CD4-positive, alpha-beta T cell (primary cell): Measurements from ENCODE around the gene AKAP9. TPM values are rescaled to one million over a fixed set of nuclear protein-coding genes. Genes with fewer than 3 reads are reported as not detected.

ENCODE experiments used
- ATAC-seq: fragments of 200-7000 bp; cut with Tn5 transposase; one replicate; pipeline ENCODE4 v1.10.0; 2022; ENCODE audit warnings: mild to moderate bottlenecking; ENCODE audit not compliant: poor library complexity
- CTCF ChIA-PET: fragments of 350-600 bp; sonication (Branson Sonifier 250); formaldehyde crosslinking; loops from one replicate; lab custom pipeline; 2021; ENCODE audit warnings: antibody characterized with exemption, inconsistent platforms; lab: Charles Lee
- POLR2A ChIA-PET: fragments of 350-600 bp; sonication (Branson Sonifier 250); formaldehyde crosslinking; loops from one replicate; lab custom pipeline; 2021; ENCODE audit warnings: antibody characterized with exemption, inconsistent platforms; lab: Charles Lee
- DNase-seq, 14 experiments: peaks; one replicate each; pipeline ENCODE4 v3.0.0-alpha.2; 2013 to 2020; ENCODE audit warnings: mixed read lengths in 2 of 14
- H3K27ac ChIP-seq, 2 donors: one replicate each; pipeline versions ENCODE4 v1.5.1 to v1.7.0; 2013; ENCODE audit warnings: low read length in 2 of 2, low read depth in 1 of 2, mild to moderate bottlenecking in 1 of 2
- H3K27me3 ChIP-seq, 2 experiments: 1 replicate in 1 of 2; 2 replicates in 1 of 2; pipeline versions ENCODE4 v1.6.1 to v1.7.0; 2013; ENCODE audit warnings: low read length in 2 of 2, control low read depth in 1 of 2, mild to moderate bottlenecking in 1 of 2, moderate library complexity in 1 of 2; ENCODE audit not compliant: insufficient read depth in 2 of 2, control insufficient read depth in 1 of 2
- H3K36me3 ChIP-seq: one replicate; pipeline ENCODE4 v1.6.1; 2013; ENCODE audit warnings: low read length, control low read depth; ENCODE audit not compliant: insufficient read depth
- H3K4me1 ChIP-seq: one replicate; pipeline ENCODE4 v1.6.1; 2013; ENCODE audit warnings: low read length, control low read depth; ENCODE audit not compliant: insufficient read depth
- H3K4me3 ChIP-seq: one replicate; pipeline ENCODE4 v1.5.1; 2013; ENCODE audit warnings: mild to moderate bottlenecking, low read length, moderate library complexity
- H3K9me3 ChIP-seq, 2 experiments: 1 replicate in 1 of 2; 2 replicates in 1 of 2; pipeline versions ENCODE4 v1.6.1 to v1.7.0; 2013; ENCODE audit warnings: low read length in 2 of 2, mild to moderate bottlenecking in 2 of 2, control low read depth in 1 of 2, moderate library complexity in 1 of 2; ENCODE audit not compliant: control insufficient read depth in 1 of 2, insufficient read depth in 1 of 2
- H3K27ac Mint-ChIP-seq: one replicate; pipeline ENCODE4 v1.8.0; 2020; ENCODE audit warnings: mixed read lengths
- H3K27me3 Mint-ChIP-seq: one replicate; pipeline ENCODE4 v1.8.0; 2021; ENCODE audit warnings: mixed read lengths
- H3K36me3 Mint-ChIP-seq: one replicate; pipeline ENCODE4 v1.8.0; 2021; ENCODE audit warnings: low read depth, mixed read lengths
- H3K4me1 Mint-ChIP-seq: one replicate; pipeline ENCODE4 v1.8.0; 2021; ENCODE audit warnings: low read depth, mixed read lengths
- H3K4me3 Mint-ChIP-seq: one replicate; pipeline ENCODE4 v1.8.0; 2020; ENCODE audit warnings: mild to moderate bottlenecking, mixed read lengths
- H3K9me3 Mint-ChIP-seq: one replicate; pipeline ENCODE4 v1.8.0; 2020; ENCODE audit warnings: mixed read lengths
- CTCF ChIP-seq: fragments of 200-600 bp; IDR thresholded peaks from one replicate; pipeline ENCODE4 v1.8.0; 2022; ENCODE audit warnings: antibody characterized with exemption, mild to moderate bottlenecking
- intact Hi-C, 2 experiments: fragments of 100-400 bp; cut with DNase I in 1 of 2; cut with micrococcal nuclease in 1 of 2; formaldehyde crosslinking; loops; one replicate each; pipeline versions ENCODE4 v1.15.1 to v1.9.0; 2023 to 2025; cut with DNase I, micrococcal nuclease
- total RNA-seq, 174 experiments: library from RNA in 2 of 174; stranded (reverse) in 2 of 174; gene quantifications; one replicate each; pipeline ENCODE4 v1.2.3 and lab custom pipeline; 2021 to 2026

The AKAP9 gene
- total RNA-seq, 2 experiments from 2014 or later, result 62.5 to 64.8 TPM

- ATAC-seq (no peak), DNase-seq (no peak)
- no peaks in the 10 kb centered on the region for H3K4me1 ChIP-seq
- Mint-ChIP-seq H3K4me3 (no peak overlapping the region), H3K4me1 (no peaks in the 10 kb centered on the region), H3K27me3 (peaks cover 9% of the 10 kb centered on the region), H3K9me3 (no peaks in the 10 kb centered on the region), H3K27ac (no peak overlapping the region), H3K36me3 (no peaks in the 10 kb centered on the region)
- ChIA-PET POLR2A (no interaction called here), CTCF (no interaction called here)
- no peak for TF ChIP-seq CTCF
- intact Hi-C loops, result no loop called here
- H3K4me3 ChIP-seq, result no peak overlapping the region
- H3K36me3 ChIP-seq, result no peaks in the 10 kb centered on the region
- no peak overlapping the region for H3K27ac ChIP-seq
- H3K27me3 ChIP-seq, result no peaks in the 10 kb centered on the region
- no peaks in the 10 kb centered on the region for H3K9me3 ChIP-seq
These were observed 30.5 kb upstream of the AKAP9 start for GRCh38 chr7:91910171-91910570.

- TF ChIP-seq CTCF, result no peak
- H3K9me3 Mint-ChIP-seq, result no peaks in the 10 kb centered on the region
- intact Hi-C loops, result no loop called here
- Histone ChIP-seq H3K9me3 (no peaks in the 10 kb centered on the region), H3K36me3 (no peaks in the 10 kb centered on the region), H3K27me3 (no peaks in the 10 kb centered on the region), H3K4me1 (no peaks in the 10 kb centered on the region), H3K4me3 (no peak overlapping the region), H3K27ac (no peak overlapping the region)
- CTCF ChIA-PET, result no interaction called here
- no peak overlapping the region for H3K4me3 Mint-ChIP-seq
- no peak for DNase-seq
- H3K27me3 Mint-ChIP-seq, result peaks cover 9% of the 10 kb centered on the region
- ATAC-seq, result no peak
- POLR2A ChIA-PET, result no interaction called here
- H3K27ac Mint-ChIP-seq, result no peak overlapping the region
- no peaks in the 10 kb centered on the region for H3K36me3 Mint-ChIP-seq
- no peaks in the 10 kb centered on the region for H3K4me1 Mint-ChIP-seq
These were observed 29.5 kb upstream of the AKAP9 start for GRCh38 chr7:91911121-91911520.

GRCh38 chr7:91912494-91912893, 28.2 kb upstream of the AKAP9 start:
- ATAC-seq, result no peak
- H3K27me3 Mint-ChIP-seq, result peaks cover 15% of the 10 kb centered on the region
- H3K4me1 Mint-ChIP-seq, result no peaks in the 10 kb centered on the region
- Histone ChIP-seq H3K27me3 (no peaks in the 10 kb centered on the region), H3K9me3 (no peaks in the 10 kb centered on the region), H3K27ac (no peak overlapping the region), H3K4me1 (no peaks in the 10 kb centered on the region), H3K4me3 (no peak overlapping the region), H3K36me3 (no peaks in the 10 kb centered on the region)
- ChIA-PET POLR2A (interaction anchor here (1.0 kb wide), 1 partner anchor 28 kb away, joined by 4 read pairs; the partner anchor contains the start of gene AKAP9), CTCF (interaction anchor here (0.6 kb wide), 1 partner anchor 28 kb away, joined by 3 read pairs; no protein-coding TSS in a partner anchor)
- DNase-seq, result no peak
- no peak overlapping the region for H3K27ac Mint-ChIP-seq
- intact Hi-C loops, result no loop called here
- H3K4me3 Mint-ChIP-seq, result no peak overlapping the region
- no peaks in the 10 kb centered on the region for H3K36me3 Mint-ChIP-seq
- TF ChIP-seq CTCF, result no peak
- no peaks in the 10 kb centered on the region for H3K9me3 Mint-ChIP-seq
